GM21529 (cell line): ENCODE measurements around the gene INHBC.
A peak's percentile ranks its signal among the peaks of the same experiment; 100 is the strongest.
"Not testable (repeated sequence)": the region's sequence is repeated elsewhere in the genome, so short reads cannot be mapped to it uniquely, and the experiment has no call there.

Experiments
- ATAC-seq: cut with Tn5 transposase; IDR thresholded peaks from one replicate; pipeline ENCODE4 v1.9.1; 2021; ENCODE audit not compliant: unreplicated experiment

Gene INHBC

DNA sequence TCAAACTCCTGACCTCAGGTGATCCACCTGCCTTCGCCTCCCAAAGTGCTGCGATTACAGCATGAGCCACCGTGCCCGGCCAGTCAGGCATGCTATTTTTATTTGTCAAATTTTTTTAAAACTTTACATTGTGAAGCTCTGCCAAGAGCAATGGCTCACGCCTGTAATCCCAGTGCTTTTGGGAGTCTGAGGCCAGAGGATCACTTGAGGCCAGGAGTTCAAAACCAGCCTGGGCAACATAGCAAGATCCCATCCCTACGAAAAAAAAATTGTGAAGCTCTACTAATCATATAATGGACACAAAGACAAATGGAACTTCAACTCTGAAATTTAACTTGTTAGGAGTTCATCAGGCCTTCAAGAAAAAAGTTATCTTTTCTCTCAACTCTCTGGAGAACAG lies 5.6 kb upstream of the INHBC start:
- ATAC-seq: no peak

DNA sequence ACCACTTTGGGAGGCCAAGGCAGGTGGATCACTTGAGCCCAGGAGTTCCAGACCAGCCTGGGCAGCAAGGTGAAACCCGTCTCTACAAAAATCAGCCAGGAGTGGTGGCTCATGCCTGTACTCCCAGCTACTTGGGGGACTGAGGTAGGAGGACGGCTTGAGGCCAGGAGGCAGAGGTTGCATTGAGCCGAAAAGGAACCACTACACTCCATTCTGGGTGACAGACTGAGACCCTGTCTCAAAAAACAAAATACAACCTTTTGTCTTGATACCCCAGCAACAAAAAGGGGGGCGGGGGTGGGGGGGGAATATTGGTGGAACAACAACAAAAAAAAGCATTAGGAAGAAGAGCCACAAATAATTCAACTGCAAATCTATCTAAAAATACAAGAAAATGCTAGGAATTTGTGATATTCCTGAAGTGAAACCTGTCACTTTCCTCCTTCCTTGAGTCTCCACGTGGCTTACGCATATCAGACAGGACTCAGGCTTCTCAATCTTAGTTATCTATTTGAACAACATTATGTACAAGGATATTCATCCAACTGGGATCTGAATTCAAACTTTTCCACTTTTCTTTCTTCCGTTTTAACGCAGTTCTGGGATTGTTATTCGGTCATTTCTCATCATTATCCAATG lies 5.0 kb upstream of the INHBC start:
- no peak for ATAC-seq

DNA sequence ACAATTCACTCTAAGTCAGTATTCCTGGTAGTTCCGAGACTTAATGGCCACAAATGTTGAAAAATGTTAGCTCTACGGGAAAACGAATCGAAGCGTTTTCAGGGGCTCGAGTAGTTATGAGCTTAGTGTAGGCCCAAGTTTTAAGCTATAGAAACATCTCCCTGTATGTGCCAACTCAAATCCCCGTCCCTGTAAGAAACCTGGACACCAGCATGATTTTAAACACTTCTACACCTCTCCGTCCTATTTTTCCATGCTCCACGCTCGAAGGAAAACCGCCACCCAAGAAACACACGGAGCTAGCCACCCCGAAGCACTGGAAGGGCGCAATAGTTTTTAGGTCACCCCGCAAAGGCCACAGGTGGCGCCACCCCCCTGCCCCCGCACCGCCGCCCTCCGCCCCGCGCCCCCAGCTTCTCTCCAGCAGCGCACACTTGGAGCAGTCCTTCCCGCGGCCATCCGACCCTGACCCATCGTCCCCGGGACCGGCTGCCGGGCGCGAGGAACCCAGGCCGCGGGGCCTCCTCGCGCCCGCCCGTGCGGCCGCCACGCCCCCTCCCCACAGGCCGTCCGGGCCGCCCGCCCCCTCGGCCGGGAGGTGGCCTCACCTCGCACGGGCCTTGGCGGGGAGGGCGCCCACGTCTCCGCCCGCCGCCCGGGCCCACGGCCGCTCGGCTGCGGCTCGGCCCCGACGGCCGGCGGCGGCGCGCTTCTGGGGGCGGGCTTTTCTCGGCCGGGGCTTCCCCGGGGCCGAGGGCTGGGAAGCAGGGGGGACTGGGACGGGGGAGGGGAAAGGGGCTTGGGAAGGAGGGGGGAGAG lies 4.3 kb upstream of the INHBC start:
- peak; percentile 43 for ATAC-seq

DNA sequence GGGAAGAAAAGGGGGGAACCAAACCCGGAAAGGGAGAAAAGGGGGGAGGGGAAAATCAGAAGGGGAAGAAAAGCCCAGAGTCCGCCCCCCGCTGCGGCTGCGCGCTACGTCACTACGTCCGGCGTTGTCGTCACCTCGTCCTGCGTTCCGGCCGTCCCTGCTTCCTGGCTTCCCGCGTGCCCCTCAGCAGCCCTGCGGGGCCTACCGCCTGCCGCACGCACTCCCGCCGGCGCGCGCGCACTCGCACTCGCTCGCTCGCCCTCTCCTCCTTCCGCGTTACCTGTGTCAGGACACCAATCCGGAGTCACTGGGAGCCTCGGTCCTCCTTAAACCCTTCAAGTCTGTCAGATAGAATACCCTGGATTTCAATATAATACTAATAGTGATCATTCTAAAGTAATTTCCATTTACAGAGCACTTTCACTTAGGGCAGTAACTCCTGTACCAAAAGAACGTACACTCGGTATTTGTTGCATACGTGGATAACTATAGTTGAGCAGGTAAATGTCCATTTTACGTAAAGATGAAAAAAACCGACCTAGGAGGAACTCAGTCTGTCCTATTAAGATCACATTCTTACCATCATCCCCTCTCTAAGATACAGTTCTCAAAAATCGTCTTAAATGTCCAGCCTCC lies 3.5 kb upstream of the INHBC start, which contains the start of gene R3HDM2:
R3HDM2 (minus strand) TSS at position 113 of the 636 bp plus-strand sequence. CDS start 120,615 bp downstream, outside the sequence.
- peak; percentile 94 for ATAC-seq

DNA sequence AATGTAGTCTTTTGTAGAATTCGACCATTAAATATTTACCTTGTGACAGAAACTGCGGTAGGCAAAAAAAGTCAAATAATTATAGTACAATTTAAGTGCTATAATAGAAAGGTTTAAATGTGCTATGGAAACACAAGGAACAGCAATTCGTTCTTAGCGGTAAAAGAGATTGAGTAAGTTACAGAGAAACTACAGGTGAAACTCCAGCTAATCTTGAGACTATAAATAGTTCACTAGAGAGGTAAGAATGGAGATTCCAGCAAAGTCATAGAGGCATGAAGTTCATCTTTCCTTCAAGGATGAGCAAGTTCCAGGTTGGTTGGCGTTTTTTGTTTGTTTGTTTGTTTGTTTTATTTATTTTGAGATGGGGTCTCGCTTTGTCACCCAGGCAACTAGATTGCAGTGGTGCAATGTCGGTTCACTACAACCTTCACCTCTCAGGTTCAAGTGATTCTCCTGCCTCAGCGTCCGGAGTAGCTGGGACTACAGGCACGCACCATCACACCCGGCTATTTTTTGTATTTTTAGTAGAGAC lies 2.9 kb upstream of the INHBC start:
- no peak for ATAC-seq

DNA sequence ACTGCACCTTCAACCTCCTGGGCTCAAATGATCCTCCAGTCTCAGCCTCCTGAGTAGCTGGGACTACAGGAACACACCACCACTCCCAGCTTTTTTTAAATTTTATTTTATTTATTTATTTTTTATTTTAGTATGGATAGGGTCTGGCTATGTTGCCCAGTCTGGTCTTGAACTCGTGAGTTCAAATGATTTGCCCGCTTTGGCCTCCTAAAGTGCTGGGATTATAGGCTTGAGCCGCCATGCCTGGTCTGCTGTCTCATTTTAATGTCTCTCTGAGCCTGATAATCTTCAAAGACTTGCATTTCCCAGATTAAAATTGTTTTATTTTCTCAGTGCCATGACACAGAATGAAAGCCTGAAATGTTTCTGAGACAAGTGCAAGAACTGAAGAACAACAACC lies 1.2 kb upstream of the INHBC start:
- no peak for ATAC-seq

DNA sequence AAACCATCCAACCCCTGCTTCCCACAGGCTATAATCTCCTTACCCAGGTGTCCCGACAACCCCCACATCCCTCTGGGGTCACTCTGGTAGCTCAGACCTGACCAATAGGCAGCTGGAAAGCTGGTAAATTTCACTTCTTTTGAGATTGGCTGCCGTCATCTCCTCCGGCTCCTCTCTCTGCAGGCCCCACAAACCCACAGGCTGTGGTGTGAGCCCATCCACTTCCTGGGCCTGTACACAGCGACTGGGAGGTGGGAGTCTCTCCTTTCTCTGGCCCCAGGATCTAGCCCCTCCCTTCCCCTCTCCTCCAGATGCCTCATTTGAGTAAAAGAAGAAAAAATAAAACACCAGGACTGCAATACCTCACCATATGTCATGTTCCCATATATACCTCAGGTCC lies 709 bp downstream of the INHBC start:
- no peak for ATAC-seq

DNA sequence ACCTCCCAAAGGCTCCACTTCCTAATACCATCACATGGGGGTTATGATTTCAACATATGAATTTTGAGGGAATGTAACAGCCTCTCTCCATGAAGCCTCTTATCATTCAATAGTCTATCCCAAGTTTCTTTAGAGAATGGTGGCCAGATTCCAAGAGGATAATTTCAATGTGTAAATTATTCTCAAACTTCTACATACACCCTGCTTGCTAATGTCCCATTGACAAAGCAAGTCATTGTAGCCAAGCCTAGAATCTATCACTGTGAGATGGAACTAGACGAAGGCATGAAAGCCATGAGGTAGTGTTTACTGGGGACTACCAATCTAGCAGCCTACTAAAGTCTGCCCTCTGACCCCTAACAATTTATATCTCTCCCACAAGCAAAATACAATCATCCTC lies 3.8 kb downstream of the INHBC start:
- ATAC-seq: no peak

DNA sequence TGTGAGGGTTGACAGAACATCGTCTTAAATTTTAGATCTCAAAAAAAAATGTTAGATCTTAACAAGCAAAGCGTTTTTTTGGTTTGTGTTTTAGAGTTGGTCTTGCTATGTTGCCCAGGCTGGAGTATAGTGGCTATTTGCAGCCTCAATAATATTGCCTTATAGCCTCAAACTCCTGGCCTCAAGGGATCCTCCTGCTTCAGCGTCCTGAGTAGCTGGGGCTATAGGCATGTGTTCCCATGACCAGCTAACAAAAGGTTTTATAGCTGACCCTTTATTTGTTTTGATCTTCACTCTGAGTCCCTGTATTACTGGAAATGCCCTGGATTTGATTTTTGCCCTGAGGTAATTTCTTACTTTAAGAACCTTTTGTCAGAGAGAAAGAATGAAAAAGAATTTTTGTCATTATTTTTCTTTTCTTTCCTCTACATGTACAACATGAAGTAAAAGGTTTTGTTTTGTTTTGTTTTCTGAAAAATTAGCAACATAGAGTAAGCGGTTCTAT lies 5.2 kb downstream of the INHBC start:
- no peak for ATAC-seq

DNA sequence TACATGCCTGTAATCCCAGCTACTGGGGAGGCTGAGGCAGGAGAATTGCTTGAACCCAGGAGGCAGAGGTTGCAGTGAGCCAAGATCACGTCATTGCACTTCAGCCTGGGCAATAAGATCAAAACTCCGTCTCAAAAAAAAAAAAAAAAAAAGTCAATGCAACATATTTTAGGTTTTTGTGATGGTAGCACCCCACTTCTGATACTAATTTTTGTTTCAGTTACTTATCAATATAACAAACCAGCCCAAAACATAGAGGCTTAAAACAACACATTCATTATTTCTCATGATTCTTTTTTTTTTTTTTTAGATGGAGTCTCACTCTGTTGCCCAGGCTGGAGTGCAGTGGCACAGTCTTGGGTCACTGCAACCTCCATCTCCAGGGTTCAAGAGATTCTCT lies 6.8 kb downstream of the INHBC start:
- not testable (repeated sequence) for ATAC-seq

DNA sequence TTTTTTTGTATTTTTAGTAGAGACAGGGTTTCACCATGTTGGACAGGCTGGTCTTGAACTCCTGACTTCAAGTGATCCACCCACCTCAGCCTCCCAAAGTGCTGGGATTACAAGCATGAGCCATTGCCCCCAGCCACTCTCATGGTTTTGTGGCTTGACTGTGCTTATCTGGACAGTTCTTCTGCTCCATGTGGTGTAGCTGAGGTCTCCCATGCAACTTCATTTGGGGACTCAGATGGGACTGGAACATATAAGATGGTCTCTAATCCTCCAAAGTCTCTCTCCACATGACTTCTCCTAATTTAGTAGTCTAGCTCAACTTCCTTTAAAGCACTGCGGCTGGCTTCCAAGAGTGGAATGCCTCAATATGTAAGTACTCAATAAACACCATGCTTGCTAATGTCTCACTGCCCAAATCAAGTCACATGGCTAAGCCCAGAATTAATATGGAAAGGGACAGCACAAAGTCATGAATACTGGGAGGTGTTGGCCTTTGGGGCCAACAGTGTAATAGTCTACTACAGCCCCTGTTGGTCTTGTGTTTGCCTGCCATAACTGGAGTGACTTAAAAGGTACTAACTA lies 7.4 kb downstream of the INHBC start:
- no peak for ATAC-seq

DNA sequence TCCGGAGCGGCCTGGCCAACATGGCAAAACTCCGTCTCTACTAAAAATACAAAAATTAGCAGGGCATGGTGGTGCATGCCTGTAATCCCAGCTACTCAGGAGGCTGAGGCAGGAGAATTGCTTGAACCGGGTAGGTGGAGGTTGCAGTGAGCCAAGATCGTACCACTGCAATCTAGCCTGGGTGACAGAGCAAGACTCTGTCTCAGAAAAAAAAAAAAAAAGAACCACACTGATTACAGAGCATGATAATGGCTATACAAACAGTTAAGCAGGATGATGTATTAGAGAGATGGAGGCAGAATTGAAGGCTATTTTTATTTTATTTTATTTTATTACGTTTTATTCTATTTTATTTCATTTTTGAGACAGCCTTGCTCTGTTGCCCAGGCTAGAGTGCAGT lies 9.8 kb downstream of the INHBC start:
- ATAC-seq: not testable (repeated sequence)

DNA sequence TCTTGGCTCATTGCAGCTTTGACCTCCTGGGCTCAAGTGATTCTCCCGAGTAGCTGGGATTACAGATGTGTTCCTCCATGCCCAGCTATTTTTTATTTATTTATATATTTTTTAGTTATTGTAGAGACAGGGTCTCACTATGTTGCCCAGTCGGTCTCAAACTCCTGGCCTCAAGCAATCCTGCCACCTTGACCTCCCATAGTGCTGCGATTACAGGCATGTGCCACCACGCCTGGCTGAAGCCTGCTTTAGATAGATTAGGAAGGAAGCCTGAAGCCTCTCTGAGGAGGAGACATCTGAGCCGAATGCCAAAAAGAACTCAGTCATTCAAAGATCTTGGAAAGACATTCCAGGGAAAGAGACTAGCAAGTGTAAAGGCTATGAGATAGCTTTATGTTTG lies 10.2 kb downstream of the INHBC start:
- no peak for ATAC-seq

DNA sequence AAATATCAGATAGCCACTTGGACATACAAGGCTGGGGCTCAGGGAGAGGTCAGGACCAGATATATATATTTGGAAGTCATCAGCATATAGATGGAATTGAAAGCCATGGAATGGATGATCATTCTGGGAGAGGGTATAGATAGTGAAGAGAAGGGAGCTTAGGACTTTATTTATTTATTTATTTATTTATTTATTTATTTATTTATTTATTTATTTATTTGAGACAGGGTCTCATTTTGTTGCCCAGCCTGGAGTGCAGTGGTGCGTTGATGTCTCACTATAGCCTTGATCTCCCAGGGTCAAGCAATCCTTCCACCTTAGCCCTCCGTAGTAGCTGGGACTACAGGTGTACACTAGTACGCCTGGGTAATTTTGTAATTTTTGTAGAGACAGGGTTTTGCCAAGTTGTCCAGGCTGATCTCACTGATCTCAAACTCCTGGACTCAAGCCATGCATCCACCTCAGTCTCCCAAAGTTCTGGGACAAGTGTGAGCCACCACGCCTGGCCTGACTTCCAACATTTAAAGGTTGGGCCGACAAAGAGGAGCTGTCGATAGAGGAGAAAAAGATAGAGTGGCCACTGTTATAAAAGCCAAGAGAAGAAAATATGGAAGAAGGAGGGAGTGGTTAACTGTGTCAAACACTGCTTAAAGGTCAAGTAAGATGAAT lies 11.8 kb downstream of the INHBC start:
- ATAC-seq: no peak

DNA sequence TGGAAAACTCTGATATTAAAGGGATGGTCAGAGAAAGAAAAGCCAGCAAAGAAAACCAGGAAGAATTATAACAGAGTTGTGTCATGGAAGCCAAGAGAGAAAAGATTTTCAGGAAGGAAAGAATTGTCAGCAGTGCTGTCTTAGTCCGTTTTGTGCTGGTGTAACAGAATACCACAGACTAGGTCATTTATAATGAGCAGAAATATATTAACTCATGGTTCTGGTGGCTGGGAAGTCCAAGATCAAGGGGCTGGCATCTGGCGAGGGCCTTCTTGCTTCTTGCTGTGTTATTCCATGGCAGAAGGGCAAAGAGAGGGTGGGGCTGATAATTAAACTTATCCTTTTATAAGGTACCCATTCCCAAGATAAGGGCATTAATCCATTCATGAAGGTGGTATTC lies 14.1 kb downstream of the INHBC start:
- ATAC-seq: no peak

DNA sequence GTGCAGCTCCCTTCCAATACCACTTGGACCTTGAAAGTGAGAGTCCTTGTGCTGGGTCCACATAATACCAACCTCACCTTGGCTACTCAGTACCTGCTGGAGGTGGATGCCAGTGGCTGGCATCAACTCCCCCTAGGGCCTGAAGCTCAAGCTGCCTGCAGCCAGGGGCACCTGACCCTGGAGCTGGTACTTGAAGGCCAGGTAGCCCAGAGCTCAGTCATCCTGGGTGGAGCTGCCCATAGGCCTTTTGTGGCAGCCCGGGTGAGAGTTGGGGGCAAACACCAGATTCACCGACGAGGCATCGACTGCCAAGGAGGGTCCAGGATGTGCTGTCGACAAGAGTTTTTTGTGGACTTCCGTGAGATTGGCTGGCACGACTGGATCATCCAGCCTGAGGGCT lies 14.8 kb downstream of the INHBC start:
- no peak for ATAC-seq

DNA sequence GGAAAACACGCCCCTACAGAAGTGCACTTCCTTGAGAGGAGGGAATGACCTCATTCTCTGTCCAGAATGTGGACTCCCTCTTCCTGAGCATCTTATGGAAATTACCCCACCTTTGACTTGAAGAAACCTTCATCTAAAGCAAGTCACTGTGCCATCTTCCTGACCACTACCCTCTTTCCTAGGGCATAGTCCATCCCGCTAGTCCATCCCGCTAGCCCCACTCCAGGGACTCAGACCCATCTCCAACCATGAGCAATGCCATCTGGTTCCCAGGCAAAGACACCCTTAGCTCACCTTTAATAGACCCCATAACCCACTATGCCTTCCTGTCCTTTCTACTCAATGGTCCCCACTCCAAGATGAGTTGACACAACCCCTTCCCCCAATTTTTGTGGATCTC lies 15.5 kb downstream of the INHBC start:
- no peak for ATAC-seq

DNA sequence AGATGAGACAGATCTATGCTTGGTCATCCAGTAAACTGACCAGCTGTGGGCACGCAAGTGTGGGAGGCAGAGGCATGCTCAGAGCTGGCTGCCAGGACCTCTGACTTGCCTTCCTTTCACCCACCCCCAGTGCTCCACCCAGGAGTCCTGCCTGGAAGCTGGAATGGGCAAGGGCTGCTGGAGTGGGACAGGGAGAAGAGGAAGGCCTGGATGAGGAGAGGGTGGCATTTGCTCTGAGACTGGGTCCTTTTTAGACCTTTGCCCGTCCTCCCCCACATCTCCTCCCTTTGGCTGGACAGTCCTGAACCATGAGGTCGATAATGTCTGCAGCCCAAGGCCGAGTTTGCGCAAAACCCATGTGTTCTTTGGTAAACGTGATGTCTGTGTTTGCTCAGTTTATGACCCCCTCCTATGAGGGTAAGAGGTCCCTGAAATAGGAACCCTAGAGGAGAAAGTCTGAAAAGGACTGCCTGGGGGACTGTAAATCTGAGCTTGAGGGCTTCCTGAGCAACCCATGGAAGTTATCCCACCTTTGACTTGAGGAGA lies 16.7 kb downstream of the INHBC start:
- no peak for ATAC-seq

DNA sequence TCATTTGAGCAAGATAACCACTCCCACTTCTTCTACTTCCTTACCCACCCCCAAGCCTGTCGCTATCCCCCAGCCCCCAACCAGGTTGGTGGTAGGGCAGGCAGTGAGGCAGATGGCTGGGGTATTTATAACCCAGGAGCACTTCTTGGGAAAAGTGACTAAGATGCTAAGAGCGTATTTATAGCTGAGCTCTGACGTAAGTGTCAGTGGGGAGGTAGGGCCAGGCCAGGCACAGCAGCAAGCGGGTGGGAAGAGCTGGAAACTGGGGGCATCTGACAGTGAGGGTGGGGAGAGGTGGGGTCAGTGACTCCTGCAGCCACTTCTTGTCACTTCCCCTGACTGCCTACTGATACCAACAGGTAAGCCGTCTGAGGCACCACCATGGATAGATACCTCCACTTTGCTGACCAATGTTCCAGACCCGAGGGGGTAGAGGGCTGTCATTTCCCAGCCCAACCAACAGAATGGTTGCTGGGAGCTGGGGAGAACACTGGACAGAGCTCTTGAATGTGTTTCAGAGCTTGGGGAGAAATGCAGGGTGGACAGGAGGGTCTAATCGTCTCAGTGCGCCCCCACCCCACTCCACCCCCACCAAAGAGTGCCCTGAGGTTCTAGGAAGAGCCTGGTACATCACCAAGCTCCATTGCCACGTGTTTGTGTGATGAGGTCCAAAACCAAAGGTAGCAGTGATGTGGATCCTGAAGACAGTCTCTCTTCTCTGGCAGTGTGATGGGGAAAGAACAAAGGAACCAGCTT lies 17.8 kb downstream of the INHBC start:
- peak; percentile 7 for ATAC-seq
